ENCODE results near the gene MAP4K1.

The MAP4K1 gene

DNA sequence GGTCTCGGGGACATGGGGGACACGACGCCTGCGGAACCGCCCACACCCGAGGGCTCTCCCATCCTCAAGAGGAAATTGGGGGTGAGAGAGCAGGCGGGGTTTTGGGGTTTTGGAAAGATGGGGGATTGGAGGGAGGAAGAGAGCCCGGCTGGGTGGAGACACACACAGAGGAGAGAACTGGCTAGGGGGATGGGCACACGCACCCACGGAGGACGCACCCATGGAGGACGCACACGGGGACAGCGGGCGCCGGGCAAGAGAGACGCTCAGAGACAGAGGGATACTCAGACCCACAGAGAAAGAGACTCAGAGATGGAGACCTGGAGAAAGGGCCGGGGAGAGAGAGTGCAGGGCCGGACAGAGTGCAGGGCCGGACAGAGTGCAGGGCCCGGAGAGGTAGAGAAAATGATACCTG, 52.1 kb downstream of the MAP4K1 start:
- no peak for ATAC-seq
- TF ChIP-seq GLIS3 (CRISPR knock-in tag; IDR thresholded peaks at IDR 0.05) (no peak), ZNF70 (CRISPR knock-in tag; IDR thresholded peaks at IDR 0.05) (no peak), ZNF8 (CRISPR knock-in tag; IDR thresholded peaks at IDR 0.05) (no peak), RARB (CRISPR knock-in tag; IDR thresholded peaks at IDR 0.05) (no peak)

GRCh38 chr19:38564981-38565690, 52.6 kb downstream of the MAP4K1 start:
- ATAC-seq = no peak
- TF ChIP-seq GLIS3 (CRISPR knock-in tag; IDR thresholded peaks at IDR 0.05) = no peak
- no peak for TF ChIP-seq OSR1 (CRISPR knock-in tag; IDR thresholded peaks at IDR 0.05)
- no peak for TF ChIP-seq ZNF8 (CRISPR knock-in tag; IDR thresholded peaks at IDR 0.05)
- TF ChIP-seq BACH2 (CRISPR knock-in tag; IDR thresholded peaks at IDR 0.05; ENCODE audit: borderline replicate concordance) = no peak
- TF ChIP-seq PPARA (CRISPR knock-in tag; IDR thresholded peaks at IDR 0.05; ENCODE audit: borderline replicate concordance) = no peak
- no peak for TF ChIP-seq TOX (CRISPR knock-in tag; IDR thresholded peaks at IDR 0.05; ENCODE audit: borderline replicate concordance)
- no peak for TF ChIP-seq ZFP30 (CRISPR knock-in tag; IDR thresholded peaks at IDR 0.05)
- TF ChIP-seq ZC3H10 (CRISPR knock-in tag; IDR thresholded peaks at IDR 0.05) = no peak
- TF ChIP-seq CREB5 (CRISPR knock-in tag; IDR thresholded peaks at IDR 0.05; ENCODE audit: low read depth) = no peak
- TF ChIP-seq CSRNP3 (CRISPR knock-in tag; IDR thresholded peaks at IDR 0.05) = no peak
- no peak for TF ChIP-seq CSDC2 (CRISPR knock-in tag; IDR thresholded peaks at IDR 0.05)
- TF ChIP-seq SNAI2 (CRISPR knock-in tag; IDR thresholded peaks at IDR 0.05) = no peak

DNA sequence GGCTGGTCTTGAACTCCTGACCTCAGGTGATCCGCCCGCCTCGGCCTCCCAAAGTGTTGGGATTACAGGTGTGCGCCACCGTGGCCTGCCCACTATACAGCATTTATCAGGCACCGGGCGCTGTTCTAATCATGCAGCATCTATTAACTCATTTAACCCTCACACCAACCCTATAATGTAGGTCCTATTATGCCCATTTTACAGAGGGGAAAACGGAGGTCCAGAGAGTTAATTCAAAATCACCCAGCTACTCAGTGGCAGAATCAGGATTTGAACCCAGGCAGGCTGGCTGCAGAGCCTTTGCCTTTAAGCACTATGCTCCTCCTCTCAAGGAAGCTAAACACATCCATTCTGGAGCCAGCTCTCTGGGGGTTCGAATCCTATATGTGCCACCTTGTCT, 54.3 kb downstream of the MAP4K1 start:
- no peak for TF ChIP-seq TOX (CRISPR knock-in tag; IDR thresholded peaks at IDR 0.05; ENCODE audit: borderline replicate concordance)
- TF ChIP-seq PATZ1 (CRISPR knock-in tag; IDR thresholded peaks at IDR 0.05; ENCODE audit: borderline replicate concordance) = no peak
- no peak for TF ChIP-seq ARNTL (CRISPR knock-in tag; IDR thresholded peaks at IDR 0.05; ENCODE audit: borderline replicate concordance, low read depth)
- no peak for TF ChIP-seq ESRRG (CRISPR knock-in tag; IDR thresholded peaks at IDR 0.05)
- TF ChIP-seq, protein P1, sequence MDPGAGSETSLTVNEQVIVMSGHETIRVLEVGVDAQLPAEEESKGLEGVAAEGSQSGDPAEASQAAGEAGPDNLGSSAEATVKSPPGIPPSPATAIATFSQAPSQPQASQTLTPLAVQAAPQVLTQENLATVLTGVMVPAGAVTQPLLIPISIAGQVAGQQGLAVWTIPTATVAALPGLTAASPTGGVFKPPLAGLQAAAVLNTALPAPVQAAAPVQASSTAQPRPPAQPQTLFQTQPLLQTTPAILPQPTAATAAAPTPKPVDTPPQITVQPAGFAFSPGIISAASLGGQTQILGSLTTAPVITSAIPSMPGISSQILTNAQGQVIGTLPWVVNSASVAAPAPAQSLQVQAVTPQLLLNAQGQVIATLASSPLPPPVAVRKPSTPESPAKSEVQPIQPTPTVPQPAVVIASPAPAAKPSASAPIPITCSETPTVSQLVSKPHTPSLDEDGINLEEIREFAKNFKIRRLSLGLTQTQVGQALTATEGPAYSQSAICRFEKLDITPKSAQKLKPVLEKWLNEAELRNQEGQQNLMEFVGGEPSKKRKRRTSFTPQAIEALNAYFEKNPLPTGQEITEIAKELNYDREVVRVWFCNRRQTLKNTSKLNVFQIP (CRISPR knock-in tag; IDR thresholded peaks at IDR 0.05; ENCODE audit: borderline replicate concordance, low read depth) = no peak
- TF ChIP-seq GLIS3 (CRISPR knock-in tag; IDR thresholded peaks at IDR 0.05) = no peak
- TF ChIP-seq ZNF70 (CRISPR knock-in tag; IDR thresholded peaks at IDR 0.05) = no peak
- no peak for TF ChIP-seq ZNF565 (CRISPR knock-in tag; conservative IDR thresholded peaks at IDR 0.05; ENCODE audit: low read depth)
- no peak for TF ChIP-seq ZFP3 (CRISPR knock-in tag; IDR thresholded peaks at IDR 0.05)
- no peak for ATAC-seq

DNA sequence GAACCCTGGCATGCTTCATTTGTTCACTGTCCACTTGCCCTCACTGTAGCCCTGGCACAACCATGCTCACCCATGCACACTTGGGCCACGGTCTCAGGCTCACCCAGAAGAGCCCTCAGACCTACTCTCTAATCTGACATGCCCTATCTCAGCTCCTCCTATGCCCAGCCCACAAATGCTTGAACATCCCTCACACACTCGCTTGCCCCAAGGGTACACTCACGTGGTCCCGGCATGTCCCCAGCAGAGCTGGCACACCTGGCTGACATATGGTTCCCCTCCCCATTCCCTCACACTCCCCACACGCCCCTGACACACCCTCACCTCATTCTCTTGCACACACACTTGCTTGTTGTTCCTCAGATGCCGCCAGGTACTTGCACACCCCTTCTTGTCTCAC, 55.7 kb downstream of the MAP4K1 start:
- no peak for ATAC-seq
- TF ChIP-seq ZFP3 (CRISPR knock-in tag; IDR thresholded peaks at IDR 0.05) = no peak
- TF ChIP-seq ZC3H10 (CRISPR knock-in tag; IDR thresholded peaks at IDR 0.05) = no peak
- TF ChIP-seq, protein P1 (CRISPR knock-in tag; IDR thresholded peaks at IDR 0.05; ENCODE audit: borderline replicate concordance, low read depth) = no peak
- TF ChIP-seq, protein P2, sequence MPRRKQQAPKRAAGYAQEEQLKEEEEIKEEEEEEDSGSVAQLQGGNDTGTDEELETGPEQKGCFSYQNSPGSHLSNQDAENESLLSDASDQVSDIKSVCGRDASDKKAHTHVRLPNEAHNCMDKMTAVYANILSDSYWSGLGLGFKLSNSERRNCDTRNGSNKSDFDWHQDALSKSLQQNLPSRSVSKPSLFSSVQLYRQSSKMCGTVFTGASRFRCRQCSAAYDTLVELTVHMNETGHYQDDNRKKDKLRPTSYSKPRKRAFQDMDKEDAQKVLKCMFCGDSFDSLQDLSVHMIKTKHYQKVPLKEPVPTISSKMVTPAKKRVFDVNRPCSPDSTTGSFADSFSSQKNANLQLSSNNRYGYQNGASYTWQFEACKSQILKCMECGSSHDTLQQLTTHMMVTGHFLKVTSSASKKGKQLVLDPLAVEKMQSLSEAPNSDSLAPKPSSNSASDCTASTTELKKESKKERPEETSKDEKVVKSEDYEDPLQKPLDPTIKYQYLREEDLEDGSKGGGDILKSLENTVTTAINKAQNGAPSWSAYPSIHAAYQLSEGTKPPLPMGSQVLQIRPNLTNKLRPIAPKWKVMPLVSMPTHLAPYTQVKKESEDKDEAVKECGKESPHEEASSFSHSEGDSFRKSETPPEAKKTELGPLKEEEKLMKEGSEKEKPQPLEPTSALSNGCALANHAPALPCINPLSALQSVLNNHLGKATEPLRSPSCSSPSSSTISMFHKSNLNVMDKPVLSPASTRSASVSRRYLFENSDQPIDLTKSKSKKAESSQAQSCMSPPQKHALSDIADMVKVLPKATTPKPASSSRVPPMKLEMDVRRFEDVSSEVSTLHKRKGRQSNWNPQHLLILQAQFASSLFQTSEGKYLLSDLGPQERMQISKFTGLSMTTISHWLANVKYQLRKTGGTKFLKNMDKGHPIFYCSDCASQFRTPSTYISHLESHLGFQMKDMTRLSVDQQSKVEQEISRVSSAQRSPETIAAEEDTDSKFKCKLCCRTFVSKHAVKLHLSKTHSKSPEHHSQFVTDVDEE (CRISPR knock-in tag; IDR thresholded peaks at IDR 0.05) = no peak
- TF ChIP-seq TOX (CRISPR knock-in tag; IDR thresholded peaks at IDR 0.05; ENCODE audit: borderline replicate concordance) = no peak
- TF ChIP-seq CSDC2 (CRISPR knock-in tag; IDR thresholded peaks at IDR 0.05) = no peak
- no peak for TF ChIP-seq OSR1 (CRISPR knock-in tag; IDR thresholded peaks at IDR 0.05)
- no peak for TF ChIP-seq GLIS3 (CRISPR knock-in tag; IDR thresholded peaks at IDR 0.05)
- TF ChIP-seq ZFP30 (CRISPR knock-in tag; IDR thresholded peaks at IDR 0.05) = no peak
- TF ChIP-seq PATZ1 (CRISPR knock-in tag; IDR thresholded peaks at IDR 0.05; ENCODE audit: borderline replicate concordance) = no peak
- no peak for TF ChIP-seq PPARA (CRISPR knock-in tag; IDR thresholded peaks at IDR 0.05; ENCODE audit: borderline replicate concordance)
- TF ChIP-seq ARNTL (CRISPR knock-in tag; IDR thresholded peaks at IDR 0.05; ENCODE audit: borderline replicate concordance, low read depth) = no peak
- no peak for TF ChIP-seq RARB (CRISPR knock-in tag; IDR thresholded peaks at IDR 0.05)
- no peak for TF ChIP-seq ESRRG (CRISPR knock-in tag; IDR thresholded peaks at IDR 0.05)
